IMR-90 (cell line): ENCODE data around the gene GLRA3. TPM values are rescaled to one million over a fixed set of nuclear protein-coding genes. Genes with fewer than 3 reads are reported as not detected.

Experiments
- ATAC-seq: fragments of 200-7000 bp; cut with Tn5 transposase; 2 replicates; pipeline ENCODE4 v1.9.1; 2020; ENCODE audit warnings: low read depth, mild to moderate bottlenecking, moderate library complexity
- BruUV-seq: library from RNA; stranded (reverse); fragments of 400-500 nt; replicated peaks from 2 replicates; lab custom pipeline; 2021; lab: Mats Ljungman, UMichigan
- CTCF ChIA-PET: fragments of 300-600 bp; formaldehyde crosslinking; extraction: SDS; loops from one replicate; lab custom pipeline; 2021; ENCODE audit warnings: antibody characterized with exemption; lab: Yijun Ruan, JAX
- POLR2A ChIA-PET: fragments of 300-600 bp; sonication (Branson Sonifier 250); formaldehyde crosslinking; loops from one replicate; lab custom pipeline; 2022; ENCODE audit warnings: antibody characterized with exemption; ENCODE audit not compliant: unreplicated experiment; lab: Charles Lee
- DNase-seq: peaks from one replicate; pipeline ENCODE4 v3.0.0; 2013
- H2AFZ ChIP-seq: replicated peaks from 2 replicates; pipeline ENCODE3; 2013; ENCODE audit warnings: low read length, mild to moderate bottlenecking; ENCODE audit not compliant: poor library complexity
- H2AK5ac ChIP-seq: 2 replicates; pipeline ENCODE4 v1.6.1; 2013; ENCODE audit warnings: low read depth, low read length, inconsistent platforms
- H2AK9ac ChIP-seq: replicated peaks from 2 replicates; pipeline ENCODE3; 2013; ENCODE audit warnings: mild to moderate bottlenecking, low read depth, low read length, moderate library complexity; ENCODE audit not compliant: poor library complexity
- H2BK120ac ChIP-seq: 2 replicates; pipeline ENCODE4 v1.6.1; 2013; ENCODE audit warnings: low read depth, low read length, inconsistent platforms
- H2BK15ac ChIP-seq: 3 replicates; pipeline ENCODE4 v1.6.1; 2013; ENCODE audit warnings: low read depth, low read length, inconsistent platforms
- H2BK20ac ChIP-seq: 2 replicates; pipeline ENCODE4 v1.6.1; 2013; ENCODE audit warnings: low read depth, mild to moderate bottlenecking, inconsistent platforms, low read length, moderate library complexity
- H2BK5ac ChIP-seq: 2 replicates; pipeline ENCODE4 v1.6.1; 2013; ENCODE audit warnings: mild to moderate bottlenecking, low read depth, low read length, inconsistent platforms; ENCODE audit not compliant: poor library complexity, severe bottlenecking
- H3K14ac ChIP-seq: replicated peaks from 2 replicates; pipeline ENCODE4 v1.6.1; 2013; ENCODE audit warnings: low read depth, low read length, inconsistent platforms
- H3K18ac ChIP-seq: 2 replicates; pipeline ENCODE4 v1.6.1; 2013; ENCODE audit warnings: low read depth, low read length, control low read depth
- H3K23ac ChIP-seq: 2 replicates; pipeline ENCODE4 v1.6.1; 2013; ENCODE audit warnings: low read depth, low read length, inconsistent platforms
- H3K27ac ChIP-seq: 2 replicates; pipeline ENCODE4 v1.5.1; 2013; ENCODE audit warnings: mild to moderate bottlenecking, control low read depth, low read length; ENCODE audit not compliant: insufficient read depth
- H3K27me3 ChIP-seq: 2 replicates; pipeline ENCODE4 v1.6.1; 2013; ENCODE audit warnings: low read length; ENCODE audit not compliant: control insufficient read depth, insufficient read depth
- H3K36me3 ChIP-seq: 2 replicates; pipeline ENCODE4 v1.6.1; 2013; ENCODE audit warnings: low read length, mixed read lengths; ENCODE audit not compliant: control insufficient read depth, insufficient read depth
- H3K4ac ChIP-seq: 2 replicates; pipeline ENCODE4 v1.6.1; 2013; ENCODE audit warnings: low read depth, low read length, inconsistent platforms
- H3K4me1 ChIP-seq: 2 replicates; pipeline ENCODE4 v1.6.1; 2013; ENCODE audit warnings: low read length, mixed read lengths; ENCODE audit not compliant: control insufficient read depth, insufficient read depth
- H3K4me2 ChIP-seq: 2 replicates; pipeline ENCODE4 v1.6.1; 2013; ENCODE audit warnings: low read depth, mild to moderate bottlenecking, control low read depth, low read length, moderate library complexity
- H3K4me3 ChIP-seq: 2 replicates; pipeline ENCODE4 v1.5.1; 2013; ENCODE audit warnings: low read depth, mild to moderate bottlenecking, control low read depth, low read length, moderate library complexity; ENCODE audit not compliant: insufficient read depth
- H3K56ac ChIP-seq: 2 replicates; pipeline ENCODE4 v1.6.1; 2013; ENCODE audit warnings: low read length, inconsistent platforms; ENCODE audit not compliant: insufficient read depth; ENCODE audit errors: extremely low read depth
- H3K79me1 ChIP-seq, 2 experiments: 2 replicates each; pipeline ENCODE4 v1.6.1; 2013; ENCODE audit warnings: low read length in 2 of 2, inconsistent platforms in 1 of 2, low read depth in 1 of 2
- H3K9ac ChIP-seq: 2 replicates; pipeline ENCODE4 v1.6.1; 2013; ENCODE audit warnings: low read depth, low read length, control low read depth
- H3K9me1 ChIP-seq: 2 replicates; pipeline ENCODE4 v1.6.1; 2013; ENCODE audit warnings: low read length, inconsistent platforms; ENCODE audit not compliant: insufficient read depth
- H3K9me3 ChIP-seq: 2 replicates; pipeline ENCODE4 v1.6.1; 2013; ENCODE audit warnings: low read length; ENCODE audit not compliant: control insufficient read depth, insufficient read depth
- H4K20me1 ChIP-seq: 2 replicates; pipeline ENCODE4 v1.6.1; 2013; ENCODE audit warnings: low read length, inconsistent platforms; ENCODE audit not compliant: insufficient read depth
- H4K5ac ChIP-seq: 2 replicates; pipeline ENCODE4 v1.6.1; 2013; ENCODE audit warnings: mild to moderate bottlenecking, low read depth, low read length, control low read depth
- H4K8ac ChIP-seq, 2 experiments: 2 replicates each; pipeline ENCODE4 v1.6.1; 2013; ENCODE audit warnings: low read depth in 2 of 2, low read length in 2 of 2, control low read depth in 1 of 2, inconsistent platforms in 1 of 2
- H4K91ac ChIP-seq: 2 replicates; pipeline ENCODE4 v1.6.1; 2013; ENCODE audit warnings: low read depth, low read length, inconsistent platforms; ENCODE audit not compliant: insufficient read depth
- CEBPB ChIP-seq: IDR thresholded peaks from 2 replicates; pipeline ENCODE4 v1.6.1; 2012; ENCODE audit warnings: low read depth, low read length, improper control_type of control experiment
- MAFK ChIP-seq: IDR thresholded peaks from 2 replicates; pipeline ENCODE4 v1.6.1; 2012; ENCODE audit warnings: low read depth, low read length, improper control_type of control experiment
- MAZ ChIP-seq: IDR thresholded peaks from 2 replicates; pipeline ENCODE4 v1.6.1; 2012; ENCODE audit warnings: low read depth, mild to moderate bottlenecking, low read length, improper control_type of control experiment, moderate library complexity, borderline replicate concordance
- MXI1 ChIP-seq: IDR thresholded peaks from 2 replicates; pipeline ENCODE4 v1.6.1; 2012; ENCODE audit warnings: low read depth, mild to moderate bottlenecking, low read length, moderate library complexity, borderline replicate concordance
- NFE2L2 ChIP-seq: fragments of 150-350 bp; IDR thresholded peaks from 2 replicates; pipeline ENCODE4 v1.6.1; 2016; ENCODE audit warnings: low read depth, mild to moderate bottlenecking, low read length
- RCOR1 ChIP-seq: IDR thresholded peaks from 2 replicates; pipeline ENCODE4 v1.6.1; 2012; ENCODE audit warnings: mild to moderate bottlenecking, low read length, improper control_type of control experiment; ENCODE audit not compliant: insufficient replicate concordance
- SMC3 ChIP-seq: fragments of 150-350 bp; IDR thresholded peaks from 2 replicates; pipeline ENCODE4 v1.6.1; 2016; ENCODE audit warnings: low read depth, mild to moderate bottlenecking, antibody characterized with exemption, low read length, moderate library complexity
- USF2 ChIP-seq: fragments of 150-350 bp; IDR thresholded peaks from 2 replicates; pipeline ENCODE4 v1.6.1; 2017; ENCODE audit warnings: mild to moderate bottlenecking, antibody characterized with exemption, low read length, low read depth
- WGBS, 2 experiments: methylation state at CpG; one replicate each; pipeline versions ENCODE4 v1.1.5 to v1.1.7; 2013; ENCODE audit warnings: missing lambda C conversion rate in 2 of 2; ENCODE audit not compliant: insufficient read length in 1 of 2; ENCODE audit errors: extremely low coverage in 2 of 2; 5-methylcytosine and 5-hydroxymethylcytosine counted together
- dilution Hi-C: fragments of 300-500 bp; cut with HindIII; formaldehyde crosslinking; loops from one replicate; pipeline ENCODE4 v1.14.3; 2018; ENCODE audit warnings: low sequenced_read_pairs; ENCODE audit not compliant: unreplicated experiment
- in situ Hi-C: fragments of 300-500 bp; cut with MboI; formaldehyde crosslinking; loops from 3 replicates; pipeline ENCODE4 v1.14.3; 2019; ENCODE audit warnings: low sequenced_read_pairs, inconsistent platforms, mixed read lengths
- intact Hi-C: fragments of 100-400 bp; cut with micrococcal nuclease; formaldehyde crosslinking; loops from 2 replicates; pipeline ENCODE4 v1.10.0; 2022
- polyA plus RNA-seq, 3 experiments: library from polyadenylated mRNA; depleted of rRNA; stranded (reverse); fragments of >200 nt; gene quantifications; 2 replicates each; pipeline ENCODE4 v1.2.3, GENCODE V29; 2012; ENCODE audit warnings: low replicate concordance in 1 of 3
- total RNA-seq: library from RNA; depleted of rRNA; stranded (reverse); fragments of >200 nt; gene quantifications from 2 replicates; pipeline ENCODE4 v1.2.3, GENCODE V29; 2012

The GLRA3 gene
- total and polyA plus RNA-seq, 2 of the 4 experiments (the other 2 are of a cell fraction): not detected

- Histone ChIP-seq H4K5ac (no peak overlapping the region), H2AK9ac (no peak overlapping the region), H3K79me1 (no peaks in the 10 kb centered on the region), H2BK120ac (no peak overlapping the region), H3K36me3 (no peaks in the 10 kb centered on the region), H3K9me3 (peaks cover 1% of the 10 kb centered on the region; the same call in 1 of the 2 replicates), H2BK15ac (no peak overlapping the region), H2AFZ (no peak overlapping the region), H2BK5ac (no peak overlapping the region), H3K56ac (no peak overlapping the region), H3K4ac (no peak overlapping the region), H4K91ac (no peak overlapping the region), H4K20me1 (no peaks in the 10 kb centered on the region), H3K4me3 (no peak overlapping the region), H2BK20ac (no peak overlapping the region), H3K4me1 (no peaks in the 10 kb centered on the region), H3K27me3 (no peaks in the 10 kb centered on the region), H3K14ac (no peak overlapping the region), H3K18ac (no peak overlapping the region), H3K23ac (no peak overlapping the region), H3K9ac (no peak overlapping the region), H2AK5ac (no peak overlapping the region), H3K9me1 (no peaks in the 10 kb centered on the region), H3K4me2 (no peak overlapping the region), H3K27ac (no peak overlapping the region), H4K8ac (no peak overlapping the region)
- POLR2A ChIA-PET: no interaction called here
- in situ Hi-C loops: no loop called here
- ATAC-seq (no peak), DNase-seq (no peak)
- no TSS peak for BruUV-seq
- 20% methylated on average over 1 of the region's 3 CpGs; no CpG with 5 or more reads in 1 of the 2 experiments for WGBS, 2 experiments
- dilution Hi-C loops: no loop called here
- intact Hi-C loops: no loop called here
- CTCF ChIA-PET: interaction anchor here (0.6 kb wide), 1 partner anchor 297 kb away, joined by 7 read pairs; no protein-coding TSS in a partner anchor
- TF ChIP-seq USF2: no peak
- TF ChIP-seq RCOR1: no peak
- TF ChIP-seq MAFK: no peak
- no peak for TF ChIP-seq NFE2L2
- TF ChIP-seq SMC3: no peak
- no peak for TF ChIP-seq MXI1
- TF ChIP-seq MAZ: no peak
- no peak for TF ChIP-seq CEBPB
Measured at GRCh38 chr4:174749091-174749490, 80.0 kb downstream of the GLRA3 start.
